HG02588 (cell line): ENCODE results near the gene BAIAP2L1.
A peak's percentile ranks its signal among the peaks of the same experiment; 100 is the strongest.
"Not testable (repeated sequence)": the region's sequence is repeated elsewhere in the genome, so short reads cannot be mapped to it uniquely, and the experiment has no call there.

Source experiments
- ATAC-seq: cut with Tn5 transposase; IDR thresholded peaks from one replicate; pipeline ENCODE4 v1.9.1; 2021; ENCODE audit warnings: mild to moderate bottlenecking, moderate library complexity; ENCODE audit not compliant: unreplicated experiment

Gene BAIAP2L1

GRCh38 chr7:98400542-98401340 lies at the start of gene BAIAP2L1:
Gene BAIAP2L1 (minus strand): TSS chr7:98401090. CDS start chr7:98400852, 238 bp downstream.
- peak; percentile 88 for ATAC-seq

GRCh38 chr7:98448766-98449165 lies 47.9 kb upstream of the BAIAP2L1 start:
- ATAC-seq: no peak

- not testable (repeated sequence) for ATAC-seq
These were observed 40.1 kb upstream of the BAIAP2L1 start for GRCh38 chr7:98440992-98441391.

GRCh38 chr7:98439484-98439883 lies 38.6 kb upstream of the BAIAP2L1 start:
- ATAC-seq: no peak

- no peak for ATAC-seq
These were observed 33.2 kb upstream of the BAIAP2L1 start for GRCh38 chr7:98434087-98434486.

- no peak for ATAC-seq
These were observed 28.9 kb upstream of the BAIAP2L1 start for GRCh38 chr7:98429799-98430198.

- no peak for ATAC-seq
These were observed 22.2 kb upstream of the BAIAP2L1 start for GRCh38 chr7:98423043-98423442.

GRCh38 chr7:98420966-98421612 lies 20.2 kb upstream of the BAIAP2L1 start:
- ATAC-seq: no peak

- not testable (repeated sequence) for ATAC-seq
These were observed 19.1 kb upstream of the BAIAP2L1 start for GRCh38 chr7:98419988-98420387.

- not testable (repeated sequence) for ATAC-seq
These were observed 18.4 kb upstream of the BAIAP2L1 start for GRCh38 chr7:98419316-98419691.

GRCh38 chr7:98418636-98419315 lies 17.9 kb upstream of the BAIAP2L1 start:
- ATAC-seq: no peak

- ATAC-seq: no peak
These were observed 17.4 kb upstream of the BAIAP2L1 start for GRCh38 chr7:98418271-98418635.

GRCh38 chr7:98417604-98418270 lies 16.8 kb upstream of the BAIAP2L1 start:
- not testable (repeated sequence) for ATAC-seq

- ATAC-seq: no peak
These were observed 13.5 kb upstream of the BAIAP2L1 start for GRCh38 chr7:98414205-98414900.

- not testable (repeated sequence) for ATAC-seq
These were observed 12.8 kb upstream of the BAIAP2L1 start for GRCh38 chr7:98413655-98414054.

GRCh38 chr7:98409843-98410242 lies 9.0 kb upstream of the BAIAP2L1 start:
- ATAC-seq: no peak

- ATAC-seq: not testable (repeated sequence)
These were observed 7.3 kb upstream of the BAIAP2L1 start for GRCh38 chr7:98408146-98408545.

- ATAC-seq: no peak
These were observed 5.9 kb upstream of the BAIAP2L1 start for GRCh38 chr7:98406827-98407226.

GRCh38 chr7:98404840-98405239 lies 4.0 kb upstream of the BAIAP2L1 start:
- no peak for ATAC-seq

GRCh38 chr7:98399890-98400541 lies 874 bp downstream of the BAIAP2L1 start:
- ATAC-seq: no peak
